IPS-18a (cell line): Measurements from ENCODE around the gene AKAP1.

Experiments
- H3K27ac ChIP-seq: one replicate; pipeline ENCODE4 v1.5.1; 2013; ENCODE audit warnings: low read length
- H3K27me3 ChIP-seq: one replicate; pipeline ENCODE4 v1.6.1; 2013; ENCODE audit warnings: mild to moderate bottlenecking, low read length; ENCODE audit not compliant: control insufficient read depth, insufficient read depth
- H3K36me3 ChIP-seq: one replicate; pipeline ENCODE4 v1.6.1; 2013; ENCODE audit warnings: low read depth, low read length; ENCODE audit not compliant: control insufficient read depth
- H3K4me1 ChIP-seq: one replicate; pipeline ENCODE4 v1.6.1; 2013; ENCODE audit warnings: low read depth, low read length; ENCODE audit not compliant: control insufficient read depth
- H3K4me3 ChIP-seq: one replicate; pipeline ENCODE4 v1.5.1; 2013; ENCODE audit warnings: low read length
- H3K9ac ChIP-seq: one replicate; pipeline ENCODE4 v1.6.1; 2013; ENCODE audit warnings: mild to moderate bottlenecking, low read length, moderate library complexity
- H3K9me3 ChIP-seq: one replicate; pipeline ENCODE4 v1.6.1; 2013; ENCODE audit warnings: low read depth, low read length; ENCODE audit not compliant: control insufficient read depth

The AKAP1 gene

DNA sequence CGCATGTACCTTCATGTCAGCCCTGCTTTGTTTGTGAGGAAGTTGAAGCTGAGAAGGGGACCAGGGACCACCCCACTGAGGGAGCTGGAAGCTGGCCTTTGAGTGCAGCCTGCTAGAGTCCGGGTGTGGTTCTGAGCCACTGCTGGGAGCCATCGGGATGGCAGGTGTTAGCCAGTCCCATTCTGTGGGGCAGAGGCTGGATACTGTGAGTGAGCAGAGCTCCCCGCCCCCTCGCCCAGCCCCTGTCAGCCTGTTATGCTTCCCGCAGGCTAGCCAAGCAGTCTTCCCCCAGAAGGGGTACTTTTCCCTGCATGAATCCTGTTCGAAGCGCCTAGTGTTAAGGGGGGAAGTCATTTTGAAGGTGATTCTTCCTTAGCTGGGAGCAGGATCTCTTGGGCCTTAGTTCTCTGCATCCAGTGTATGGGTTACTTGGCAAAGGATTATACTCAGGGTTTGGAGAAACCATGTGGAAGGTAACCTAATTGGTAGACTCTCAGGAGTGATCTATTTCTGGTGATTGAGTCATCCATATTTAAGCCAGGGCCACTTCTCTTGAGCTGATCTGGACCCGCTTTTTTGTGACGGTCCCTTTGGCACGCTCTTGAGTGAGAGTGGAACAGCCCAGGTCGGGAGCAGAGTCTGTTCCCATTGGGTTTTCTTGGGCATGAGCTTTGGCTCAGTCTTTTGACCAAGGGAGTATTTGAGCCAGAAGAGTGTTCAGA lies 23.8 kb downstream of the AKAP1 start:
- H3K9ac ChIP-seq = no peak overlapping the region
- no peak overlapping the region for H3K27ac ChIP-seq
- H3K4me1 ChIP-seq = peaks cover 23% of the 10 kb centered on the region
- peaks cover 13% of the 10 kb centered on the region for H3K36me3 ChIP-seq
- no peaks in the 10 kb centered on the region for H3K9me3 ChIP-seq
- H3K4me3 ChIP-seq = no peak overlapping the region
- H3K27me3 ChIP-seq = no peaks in the 10 kb centered on the region

DNA sequence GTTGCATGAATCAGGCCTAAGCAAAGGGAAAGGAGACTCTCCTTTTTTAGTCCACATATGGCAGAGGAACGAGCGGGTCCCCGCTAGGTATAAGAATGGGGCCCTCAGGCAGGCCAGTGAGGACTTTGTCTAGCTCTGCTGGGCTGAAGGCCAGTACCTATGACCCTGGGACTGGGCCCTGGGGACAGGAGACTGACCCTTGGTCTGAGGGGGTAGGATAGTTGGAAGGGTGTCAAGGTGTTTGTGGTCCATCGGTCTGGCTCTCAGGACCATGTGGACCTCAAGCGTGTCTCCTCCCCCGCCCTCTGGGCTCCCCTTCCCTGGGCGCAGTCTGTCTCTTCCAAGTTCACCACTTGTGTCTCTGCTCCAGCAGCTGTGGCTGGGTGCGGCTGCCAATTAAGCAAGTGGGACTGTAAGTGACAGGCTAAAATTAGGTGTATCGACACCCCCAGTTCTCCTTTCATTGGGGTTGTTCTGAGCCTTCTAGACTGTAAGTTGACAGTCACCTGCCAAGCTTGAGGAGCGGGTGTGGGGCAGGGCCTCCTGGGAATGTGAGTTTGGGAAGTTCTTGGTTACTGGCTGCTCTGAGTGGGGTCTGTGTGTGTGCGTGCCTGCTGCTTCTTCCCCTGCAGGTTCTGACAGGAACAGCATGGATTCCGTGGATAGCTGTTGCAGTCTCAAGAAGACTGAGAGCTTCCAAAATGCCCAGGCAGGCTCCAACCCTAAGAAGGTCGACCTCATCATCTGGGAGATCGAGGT lies 24.5 kb downstream of the AKAP1 start:
- Histone ChIP-seq H3K4me3 (no peak overlapping the region), H3K9me3 (no peaks in the 10 kb centered on the region), H3K27me3 (no peaks in the 10 kb centered on the region), H3K27ac (no peak overlapping the region), H3K36me3 (peaks cover 17% of the 10 kb centered on the region), H3K4me1 (peaks cover 23% of the 10 kb centered on the region), H3K9ac (no peak overlapping the region)

DNA sequence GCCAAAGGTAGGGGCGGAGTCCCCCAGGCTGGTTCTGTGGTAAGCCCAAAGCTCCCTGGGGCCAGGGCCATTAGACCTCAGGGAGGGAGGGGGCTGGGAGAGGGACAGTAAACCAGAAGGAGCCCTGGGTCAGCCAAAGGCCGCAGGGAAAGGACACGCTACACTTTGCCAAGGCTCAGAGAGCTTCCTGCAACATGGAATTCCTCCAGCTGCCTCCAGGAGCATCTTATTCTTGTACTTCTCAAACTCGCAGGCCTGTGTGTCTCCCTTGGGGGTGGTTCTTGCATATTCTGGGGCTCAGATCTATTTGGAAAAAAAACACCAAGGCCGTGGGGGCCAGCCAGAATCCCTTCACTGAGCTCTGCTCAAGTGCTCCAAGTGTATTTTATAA lies 25.1 kb downstream of the AKAP1 start:
- Histone ChIP-seq H3K36me3 (peaks cover 22% of the 10 kb centered on the region), H3K9ac (no peak overlapping the region), H3K9me3 (no peaks in the 10 kb centered on the region)

DNA sequence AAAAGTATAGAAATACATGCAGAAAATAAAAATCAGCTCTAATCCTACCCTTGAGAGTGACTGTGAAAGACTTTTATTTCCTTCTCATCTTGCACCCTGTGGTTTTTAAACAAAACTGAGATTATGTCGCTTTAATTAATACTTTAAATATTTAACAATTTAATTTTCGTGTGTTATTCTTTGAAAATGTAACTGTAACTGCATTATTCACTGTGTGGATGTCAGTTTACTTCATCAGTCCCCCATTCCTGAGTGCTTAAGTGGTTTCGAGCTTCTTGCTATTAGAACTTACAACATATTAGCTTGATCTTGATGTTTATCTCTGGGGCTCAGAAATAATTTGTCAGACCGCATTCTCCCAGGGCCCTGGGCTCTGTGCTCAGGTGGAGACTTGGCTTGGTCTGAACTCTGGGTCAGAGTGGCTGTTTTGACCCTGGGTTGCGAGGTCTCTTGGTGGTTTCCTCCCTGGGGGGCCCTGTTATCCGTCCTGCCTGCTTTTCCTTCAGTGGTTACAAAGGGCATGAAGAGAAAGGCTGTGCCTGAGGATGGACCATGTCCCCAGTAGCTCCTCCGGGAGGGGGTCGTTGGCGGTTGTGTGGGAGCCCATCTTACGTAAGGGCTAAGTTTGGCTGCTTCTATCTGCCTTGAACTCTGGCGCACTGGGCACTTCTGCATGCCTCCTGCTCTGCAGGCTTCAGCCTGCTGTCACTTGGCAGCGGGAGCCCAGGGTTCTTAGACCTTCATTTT lies 25.7 kb downstream of the AKAP1 start:
- no peak overlapping the region for H3K4me3 ChIP-seq
- no peaks in the 10 kb centered on the region for H3K9me3 ChIP-seq
- no peaks in the 10 kb centered on the region for H3K27me3 ChIP-seq
- H3K9ac ChIP-seq = no peak overlapping the region
- H3K4me1 ChIP-seq = peaks cover 23% of the 10 kb centered on the region
- H3K36me3 ChIP-seq = peaks cover 27% of the 10 kb centered on the region
- H3K27ac ChIP-seq = no peak overlapping the region

More for the DNA sequence above, 25.1 kb downstream of the AKAP1 start:
- Histone ChIP-seq H3K27me3 (no peaks in the 10 kb centered on the region), H3K4me3 (no peak overlapping the region), H3K4me1 (peaks cover 23% of the 10 kb centered on the region), H3K27ac (no peak overlapping the region)

DNA sequence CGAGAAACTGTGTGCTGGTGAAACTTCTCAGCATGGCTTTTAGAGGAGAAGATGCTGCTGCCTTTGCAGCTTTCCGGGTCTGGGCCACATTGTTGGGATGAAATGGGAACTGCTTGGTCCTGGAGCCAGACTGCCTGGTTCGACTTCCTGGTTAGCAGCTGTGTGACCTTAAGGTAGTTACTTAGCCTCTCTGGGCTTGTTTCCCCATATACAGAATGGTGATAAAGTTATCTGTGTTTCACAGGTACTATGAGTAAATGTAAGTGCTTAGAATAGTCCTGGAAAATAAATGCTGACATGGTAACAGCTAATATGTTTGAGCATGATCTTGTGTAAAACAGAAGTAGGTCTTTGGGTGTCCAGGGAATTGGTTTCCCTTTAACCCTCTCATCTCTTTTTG lies 26.3 kb downstream of the AKAP1 start:
- Histone ChIP-seq H3K36me3 (peaks cover 34% of the 10 kb centered on the region), H3K27me3 (no peaks in the 10 kb centered on the region), H3K9ac (no peak overlapping the region), H3K4me1 (peaks cover 23% of the 10 kb centered on the region), H3K27ac (no peak overlapping the region), H3K4me3 (no peak overlapping the region), H3K9me3 (no peaks in the 10 kb centered on the region)

DNA sequence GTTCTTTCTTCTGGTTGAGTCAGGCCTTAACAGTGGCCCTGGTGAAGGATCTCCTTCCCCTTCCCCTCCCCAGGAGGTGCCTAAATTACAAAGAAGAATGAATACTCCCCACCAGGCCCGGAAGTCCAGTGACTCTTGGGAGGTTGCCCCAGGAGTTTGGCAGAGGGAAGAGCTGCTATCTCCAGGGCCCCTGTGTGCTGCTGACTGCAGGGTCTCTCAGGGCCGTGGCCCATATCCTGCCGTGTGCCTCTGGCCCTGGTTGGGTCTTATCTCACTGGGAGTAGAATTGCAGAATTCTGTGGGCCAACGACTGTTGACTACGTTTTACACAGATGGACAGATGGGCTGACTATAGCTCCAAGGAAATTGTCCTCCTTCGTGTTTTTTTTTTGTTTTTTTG lies 28.0 kb downstream of the AKAP1 start:
- H3K4me3 ChIP-seq = no peak overlapping the region
- peaks cover 12% of the 10 kb centered on the region for H3K4me1 ChIP-seq
- H3K27ac ChIP-seq = no peak overlapping the region
- H3K9ac ChIP-seq = no peak overlapping the region
- H3K27me3 ChIP-seq = no peaks in the 10 kb centered on the region
- H3K9me3 ChIP-seq = no peaks in the 10 kb centered on the region
- peaks cover 50% of the 10 kb centered on the region for H3K36me3 ChIP-seq

DNA sequence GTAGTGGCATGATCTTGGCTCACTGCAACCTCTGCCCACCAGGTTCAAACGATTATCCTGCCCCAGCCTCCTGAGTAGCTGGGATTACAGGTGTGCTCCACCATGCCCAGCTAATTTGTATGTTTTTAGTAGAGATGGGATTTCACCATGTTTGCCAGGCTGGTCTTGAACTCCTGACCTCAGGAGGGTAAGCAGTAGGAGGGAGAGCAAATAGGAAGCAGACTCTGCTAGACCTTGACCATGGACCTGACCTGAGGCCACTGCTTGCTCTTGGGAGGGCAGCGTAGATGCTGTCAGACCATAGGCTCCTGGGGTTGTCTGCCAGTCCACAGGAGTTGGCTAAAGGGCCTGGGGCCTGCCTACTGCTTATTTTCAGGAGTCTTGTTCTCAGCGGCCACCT lies 28.6 kb downstream of the AKAP1 start:
- Histone ChIP-seq H3K27ac (no peak overlapping the region), H3K9me3 (no peaks in the 10 kb centered on the region), H3K4me1 (peaks cover 12% of the 10 kb centered on the region), H3K9ac (no peak overlapping the region), H3K27me3 (no peaks in the 10 kb centered on the region), H3K36me3 (peaks cover 56% of the 10 kb centered on the region), H3K4me3 (no peak overlapping the region)

DNA sequence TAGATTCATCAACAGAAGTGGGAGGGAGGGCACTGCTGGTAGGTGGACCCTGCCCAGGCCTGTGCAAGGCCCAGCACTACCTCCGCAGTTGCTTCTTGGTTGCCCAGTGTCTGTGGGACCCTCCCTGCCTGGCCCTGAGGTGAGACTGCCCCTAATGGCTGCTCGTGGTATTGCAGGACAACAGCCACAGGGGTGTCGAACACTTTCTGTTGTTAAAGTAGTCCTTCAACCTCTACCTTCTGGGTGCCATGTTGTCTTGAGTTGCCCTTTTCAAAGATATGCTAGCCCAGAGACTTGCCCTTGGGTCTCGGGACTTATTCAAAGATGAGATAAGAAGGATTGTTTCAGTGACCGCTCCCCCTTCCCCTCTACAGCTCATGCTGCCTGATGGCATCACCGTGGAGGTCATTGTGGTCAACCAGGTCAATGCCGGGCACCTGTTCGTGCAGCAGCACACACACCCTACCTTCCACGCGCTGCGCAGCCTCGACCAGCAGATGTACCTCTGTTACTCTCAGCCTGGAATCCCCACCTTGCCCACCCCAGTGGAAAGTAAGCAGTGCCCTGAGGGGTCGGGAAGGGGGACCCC lies 29.1 kb downstream of the AKAP1 start:
- no peak overlapping the region for H3K27ac ChIP-seq
- no peak overlapping the region for H3K9ac ChIP-seq
- H3K4me1 ChIP-seq = peaks cover 8% of the 10 kb centered on the region
- no peaks in the 10 kb centered on the region for H3K9me3 ChIP-seq
- H3K36me3 ChIP-seq = peaks cover 62% of the 10 kb centered on the region
- H3K27me3 ChIP-seq = no peaks in the 10 kb centered on the region
- H3K4me3 ChIP-seq = no peak overlapping the region

DNA sequence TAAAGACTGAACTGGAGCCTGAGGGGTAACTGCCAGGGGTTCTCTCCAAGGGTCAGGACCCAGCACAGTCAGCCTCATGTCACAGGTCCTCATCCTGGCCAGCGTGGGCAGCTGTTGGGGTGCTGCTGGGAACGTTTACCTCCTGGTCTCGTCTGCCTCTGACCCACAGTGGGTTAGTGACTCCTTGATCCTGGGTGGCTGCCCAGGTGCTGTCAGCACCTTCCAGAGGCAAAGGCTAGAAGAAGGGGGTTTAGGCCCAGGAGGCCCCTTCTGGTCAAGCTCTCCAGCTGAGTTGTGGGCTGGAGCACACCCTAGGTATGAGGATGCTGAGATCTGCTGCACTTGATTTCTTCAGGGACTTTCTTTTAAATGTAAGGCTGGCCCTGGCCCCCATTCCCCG lies 30.3 kb downstream of the AKAP1 start:
- no peaks in the 10 kb centered on the region for H3K9me3 ChIP-seq
- H3K4me1 ChIP-seq = no peaks in the 10 kb centered on the region
- no peak overlapping the region for H3K4me3 ChIP-seq
- no peaks in the 10 kb centered on the region for H3K27me3 ChIP-seq
- H3K27ac ChIP-seq = no peak overlapping the region
- H3K36me3 ChIP-seq = peaks cover 71% of the 10 kb centered on the region
- H3K9ac ChIP-seq = no peak overlapping the region

DNA sequence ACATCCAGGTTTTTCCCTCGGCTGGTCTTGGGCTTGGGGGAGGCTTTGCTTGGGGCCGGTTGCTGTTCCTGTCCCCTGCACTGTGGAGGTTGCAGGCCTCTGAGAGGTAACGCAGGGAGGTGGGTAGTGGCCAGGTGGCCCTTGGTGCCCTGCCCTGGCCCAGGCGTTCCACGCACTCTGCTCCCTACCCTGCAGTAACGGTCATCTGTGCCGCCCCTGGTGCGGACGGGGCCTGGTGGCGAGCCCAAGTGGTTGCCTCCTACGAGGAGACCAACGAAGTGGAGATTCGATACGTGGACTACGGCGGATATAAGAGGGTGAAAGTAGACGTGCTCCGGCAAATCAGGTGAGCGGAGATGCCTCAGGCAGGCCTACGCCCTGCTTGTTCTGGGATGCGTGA lies 30.9 kb downstream of the AKAP1 start:
- Histone ChIP-seq H3K4me3 (no peak overlapping the region), H3K27me3 (no peaks in the 10 kb centered on the region), H3K4me1 (no peaks in the 10 kb centered on the region), H3K9me3 (no peaks in the 10 kb centered on the region), H3K9ac (no peak overlapping the region), H3K27ac (no peak overlapping the region), H3K36me3 (peaks cover 77% of the 10 kb centered on the region)

DNA sequence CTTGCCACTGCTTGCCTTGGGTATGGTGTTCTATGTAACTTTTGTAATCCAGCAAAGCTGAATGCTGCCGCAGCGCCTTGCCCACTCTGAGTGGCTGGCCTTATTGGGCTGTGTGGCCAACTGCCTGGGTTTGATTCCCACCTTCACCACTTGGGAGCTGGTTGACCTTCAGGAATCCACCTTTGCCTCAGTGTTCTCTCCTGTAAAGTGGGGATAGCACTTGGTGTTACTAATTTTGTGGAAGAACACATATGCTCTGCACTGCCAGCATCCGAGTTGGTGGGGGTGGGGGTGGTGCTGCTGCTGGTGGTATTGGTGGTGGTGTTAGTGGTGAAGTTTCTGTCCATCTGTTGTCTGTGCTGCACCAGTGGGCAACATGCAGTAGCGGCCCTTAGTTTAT lies 32.8 kb downstream of the AKAP1 start:
- H3K9ac ChIP-seq = no peak overlapping the region

More for the DNA sequence above, 32.8 kb downstream of the AKAP1 start:
- Histone ChIP-seq H3K9me3 (no peaks in the 10 kb centered on the region), H3K4me3 (no peak overlapping the region), H3K4me1 (no peaks in the 10 kb centered on the region), H3K27ac (no peak overlapping the region), H3K36me3 (peaks cover 78% of the 10 kb centered on the region), H3K27me3 (no peaks in the 10 kb centered on the region)
